K562 (cell line): ENCODE data around the gene CEP95. TPM values are rescaled to one million over a fixed set of nuclear protein-coding genes. Genes with fewer than 3 reads are reported as not detected.

Experiments
- ARHGAP35 ChIP-seq: fragments of 450-650 bp; IDR thresholded peaks from 2 replicates; pipeline ENCODE4 v1.6.1; 2018; ENCODE audit not compliant: partially characterized antibody
- ARID1B ChIP-seq: fragments of 450-650 bp; IDR thresholded peaks from 2 replicates; pipeline ENCODE4 v1.6.1; 2016; ENCODE audit warnings: antibody characterized with exemption, mild to moderate bottlenecking, inconsistent platforms
- BMI1 ChIP-seq: fragments of 150-350 bp; IDR thresholded peaks from 2 replicates; pipeline ENCODE4 v1.6.1; 2014; ENCODE audit warnings: low read length
- CEBPB ChIP-seq: fragments of 450-650 bp; IDR thresholded peaks from 2 replicates; pipeline ENCODE4 v1.6.1; 2016; ENCODE audit warnings: missing genetic modification characterization, missing compliant biosample characterization
- MTA1 ChIP-seq: fragments of 450-650 bp; IDR thresholded peaks from 2 replicates; pipeline ENCODE4 v1.6.1; 2017; ENCODE audit warnings: borderline replicate concordance
- NCOA6 ChIP-seq: fragments of 450-650 bp; IDR thresholded peaks from 2 replicates; pipeline ENCODE4 v1.6.1; 2017; ENCODE audit warnings: mild to moderate bottlenecking
- NFYB ChIP-seq: IDR thresholded peaks from 2 replicates; pipeline ENCODE4 v1.6.1; 2011; ENCODE audit warnings: mild to moderate bottlenecking, moderate library complexity; ENCODE audit not compliant: insufficient read length; ENCODE audit errors: extremely low read depth
- RNF2 ChIP-seq: sonication (generic); IDR thresholded peaks from 2 replicates; pipeline ENCODE4 v1.6.1; 2016
- SAP30 ChIP-seq: fragments of 200-600 bp; sonication (generic); IDR thresholded peaks from 2 replicates; pipeline ENCODE4 v1.6.1; 2012; ENCODE audit warnings: borderline replicate concordance, low read depth, mild to moderate bottlenecking, moderate library complexity, low read length, control low read depth, inconsistent platforms; ENCODE audit not compliant: insufficient read depth, poor library complexity, severe bottlenecking
- SREBF1 ChIP-seq: fragments of 150-350 bp; IDR thresholded peaks from 2 replicates; pipeline ENCODE4 v1.6.1; 2014; ENCODE audit warnings: antibody characterized with exemption, low read depth, low read length, borderline replicate concordance
- ZNF695 ChIP-seq: fragments of 450-650 bp; formaldehyde crosslinking; IDR thresholded peaks from 2 replicates; pipeline ENCODE4 v1.4.0; 2020; ENCODE audit warnings: mild to moderate bottlenecking, moderate library complexity
- ZNF699 ChIP-seq: fragments of 250-450 bp; sonication (Bioruptor Pico); IDR thresholded peaks from 2 replicates; pipeline ENCODE4 v1.8.0; 2021; ENCODE audit warnings: mild to moderate bottlenecking, moderate library complexity; ENCODE audit not compliant: insufficient replicate concordance
- ZNF766 ChIP-seq: fragments of 200-800 bp; sonication (Bioruptor generic); conservative IDR thresholded peaks from 2 replicates; pipeline ENCODE4 v1.6.1; 2016; ENCODE audit warnings: missing genetic modification characterization, missing compliant biosample characterization
- polyA plus RNA-seq, 8 experiments: library from polyadenylated mRNA; depleted of rRNA in 4 of 8; stranded (reverse) in 5 of 8; unstranded in 3 of 8; fragments of >200 nt; fragmentation: Nextera tagmentation in 2 of 8; fragmentation: Illumina TruSeq in 1 of 8; extraction: Ambion mirVana in 2 of 8; extraction: Trizol in 1 of 8; gene quantifications; 2 replicates each; pipeline versions ENCODE4 v1.2.1 to v1.2.3, GENCODE V29; 2011 to 2014; ENCODE audit warnings: inconsistent platforms in 1 of 8, missing spikeins in 1 of 8
- total RNA-seq, 7 experiments: library from RNA; depleted of rRNA in 6 of 7; stranded (reverse); fragments of >200 nt in 6 of 7; fragmentation: Illumina TruSeq in 2 of 7; extraction: Trizol in 2 of 7; gene quantifications; 2 replicates each; pipeline versions ENCODE4 v1.2.1 to v1.2.3, GENCODE V29; 2011 to 2021; ENCODE audit warnings: low replicate concordance in 1 of 7
- TF ChIP-seq, protein P1 (sequence below): sonication (generic); formaldehyde crosslinking; IDR thresholded peaks from 2 replicates; pipeline ENCODE4 v1.8.1; 2023; ENCODE audit warnings: mild to moderate bottlenecking, missing genetic modification reagents, moderate library complexity
- TF ChIP-seq, protein P2 (sequence below), 2 experiments: IDR thresholded peaks in 1 of 2; conservative IDR thresholded peaks in 1 of 2; 2 replicates each; pipeline ENCODE4 v1.6.1; 2016; ENCODE audit warnings: low read depth in 2 of 2, mild to moderate bottlenecking in 1 of 2, missing compliant biosample characterization in 1 of 2, missing genetic modification characterization in 1 of 2, moderate library complexity in 1 of 2
- TF ChIP-seq, protein P3 (sequence below): fragments of 200-800 bp; sonication (Bioruptor generic); IDR thresholded peaks from 2 replicates; pipeline ENCODE4 v1.6.1; 2017; ENCODE audit warnings: missing genetic modification characterization, missing compliant biosample characterization
- TF ChIP-seq, protein P4 (sequence below): fragments of 450-650 bp; IDR thresholded peaks from 2 replicates; pipeline ENCODE4 v1.6.1; 2014; ENCODE audit warnings: low read depth, mild to moderate bottlenecking, moderate library complexity, borderline replicate concordance

CEP95 gene
- total and polyA plus RNA-seq, 9 of the 15 experiments (the other 6 are each of a cell fraction or from before 2014, with no cell fraction given), result 26.7 to 80.7 (median 56.9) TPM

DNA sequence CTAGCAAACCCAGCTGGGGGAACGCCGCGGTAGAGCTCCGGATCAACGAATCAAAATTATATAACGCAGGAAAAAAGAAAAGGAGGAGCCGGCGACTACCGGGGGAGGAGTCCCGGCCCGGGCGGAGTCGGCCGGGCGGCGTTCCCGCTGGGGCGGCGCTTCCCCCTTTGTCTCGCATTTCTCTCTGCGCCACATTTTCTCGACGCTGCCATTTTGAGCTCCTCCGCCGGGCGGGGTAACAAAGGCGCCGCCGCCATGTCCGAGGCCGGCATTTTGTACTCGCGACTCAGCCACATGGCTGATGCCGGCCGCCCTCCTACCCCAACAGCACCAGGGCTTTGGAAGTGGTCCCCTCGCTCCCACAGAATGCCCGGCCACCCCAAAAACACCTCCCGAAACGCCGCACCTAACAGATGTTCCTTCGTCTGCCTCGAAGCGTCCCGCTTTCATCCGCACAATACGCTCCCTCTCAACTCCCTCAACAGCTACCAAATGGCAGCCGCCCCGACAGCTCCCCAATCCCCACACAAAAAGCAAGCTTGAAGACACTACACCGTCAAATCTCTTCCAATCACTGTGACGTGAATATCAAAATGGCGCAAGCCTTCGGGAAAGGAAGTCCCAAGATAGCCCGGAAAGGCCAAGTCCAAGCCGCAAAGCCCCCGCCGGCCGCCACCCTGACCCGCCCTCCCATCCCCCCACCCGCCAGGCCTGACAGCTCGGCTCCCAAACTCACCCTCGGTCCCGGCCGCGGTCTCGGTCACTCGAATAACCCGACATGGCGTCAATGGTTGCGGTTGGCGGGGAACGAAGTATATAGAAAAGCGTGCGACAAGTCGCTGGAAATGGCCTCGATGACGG, 1.2 kb upstream of the CEP95 start (continued):
- TF ChIP-seq, protein P1, sequence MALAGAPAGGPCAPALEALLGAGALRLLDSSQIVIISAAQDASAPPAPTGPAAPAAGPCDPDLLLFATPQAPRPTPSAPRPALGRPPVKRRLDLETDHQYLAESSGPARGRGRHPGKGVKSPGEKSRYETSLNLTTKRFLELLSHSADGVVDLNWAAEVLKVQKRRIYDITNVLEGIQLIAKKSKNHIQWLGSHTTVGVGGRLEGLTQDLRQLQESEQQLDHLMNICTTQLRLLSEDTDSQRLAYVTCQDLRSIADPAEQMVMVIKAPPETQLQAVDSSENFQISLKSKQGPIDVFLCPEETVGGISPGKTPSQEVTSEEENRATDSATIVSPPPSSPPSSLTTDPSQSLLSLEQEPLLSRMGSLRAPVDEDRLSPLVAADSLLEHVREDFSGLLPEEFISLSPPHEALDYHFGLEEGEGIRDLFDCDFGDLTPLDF (CRISPR knock-in tag), result no peak; the same call in 1 of the 2 replicates
- no peak for TF ChIP-seq NCOA6
- TF ChIP-seq ARID1B, result no peak; the same call in 1 of the 2 replicates
- TF ChIP-seq ZNF699 (CRISPR knock-in tag), result no peak
- no peak for TF ChIP-seq RNF2
- TF ChIP-seq, protein P2, sequence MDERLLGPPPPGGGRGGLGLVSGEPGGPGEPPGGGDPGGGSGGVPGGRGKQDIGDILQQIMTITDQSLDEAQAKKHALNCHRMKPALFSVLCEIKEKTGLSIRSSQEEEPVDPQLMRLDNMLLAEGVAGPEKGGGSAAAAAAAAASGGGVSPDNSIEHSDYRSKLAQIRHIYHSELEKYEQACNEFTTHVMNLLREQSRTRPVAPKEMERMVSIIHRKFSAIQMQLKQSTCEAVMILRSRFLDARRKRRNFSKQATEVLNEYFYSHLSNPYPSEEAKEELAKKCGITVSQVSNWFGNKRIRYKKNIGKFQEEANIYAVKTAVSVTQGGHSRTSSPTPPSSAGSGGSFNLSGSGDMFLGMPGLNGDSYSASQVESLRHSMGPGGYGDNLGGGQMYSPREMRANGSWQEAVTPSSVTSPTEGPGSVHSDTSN (CRISPR knock-in tag; IDR thresholded peaks at IDR 0.05; ENCODE audit: low read depth), result no peak
- TF ChIP-seq, protein P2 (tag; conservative IDR thresholded peaks at IDR 0.05; ENCODE audit: low read depth), result no peak
- no peak for TF ChIP-seq CEBPB (tag)
- TF ChIP-seq MTA1, result 0 out of 2 replicates have a peak, but pooled peaks have one; percentile 35
- TF ChIP-seq, protein P3, sequence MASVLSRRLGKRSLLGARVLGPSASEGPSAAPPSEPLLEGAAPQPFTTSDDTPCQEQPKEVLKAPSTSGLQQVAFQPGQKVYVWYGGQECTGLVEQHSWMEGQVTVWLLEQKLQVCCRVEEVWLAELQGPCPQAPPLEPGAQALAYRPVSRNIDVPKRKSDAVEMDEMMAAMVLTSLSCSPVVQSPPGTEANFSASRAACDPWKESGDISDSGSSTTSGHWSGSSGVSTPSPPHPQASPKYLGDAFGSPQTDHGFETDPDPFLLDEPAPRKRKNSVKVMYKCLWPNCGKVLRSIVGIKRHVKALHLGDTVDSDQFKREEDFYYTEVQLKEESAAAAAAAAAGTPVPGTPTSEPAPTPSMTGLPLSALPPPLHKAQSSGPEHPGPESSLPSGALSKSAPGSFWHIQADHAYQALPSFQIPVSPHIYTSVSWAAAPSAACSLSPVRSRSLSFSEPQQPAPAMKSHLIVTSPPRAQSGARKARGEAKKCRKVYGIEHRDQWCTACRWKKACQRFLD (CRISPR knock-in tag), result no peak
- TF ChIP-seq, protein P4, sequence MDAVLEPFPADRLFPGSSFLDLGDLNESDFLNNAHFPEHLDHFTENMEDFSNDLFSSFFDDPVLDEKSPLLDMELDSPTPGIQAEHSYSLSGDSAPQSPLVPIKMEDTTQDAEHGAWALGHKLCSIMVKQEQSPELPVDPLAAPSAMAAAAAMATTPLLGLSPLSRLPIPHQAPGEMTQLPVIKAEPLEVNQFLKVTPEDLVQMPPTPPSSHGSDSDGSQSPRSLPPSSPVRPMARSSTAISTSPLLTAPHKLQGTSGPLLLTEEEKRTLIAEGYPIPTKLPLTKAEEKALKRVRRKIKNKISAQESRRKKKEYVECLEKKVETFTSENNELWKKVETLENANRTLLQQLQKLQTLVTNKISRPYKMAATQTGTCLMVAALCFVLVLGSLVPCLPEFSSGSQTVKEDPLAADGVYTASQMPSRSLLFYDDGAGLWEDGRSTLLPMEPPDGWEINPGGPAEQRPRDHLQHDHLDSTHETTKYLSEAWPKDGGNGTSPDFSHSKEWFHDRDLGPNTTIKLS, result no peak; the same call in 1 of the 2 replicates
- peak; percentile 77 for TF ChIP-seq SAP30
- no peak for TF ChIP-seq ARHGAP35
- no peak for TF ChIP-seq BMI1
- TF ChIP-seq NFYB, result no peak
- TF ChIP-seq ZNF695 (CRISPR knock-in tag), result no peak
- no peak for TF ChIP-seq SREBF1
- no peak; the same call in 1 of the 2 replicates for TF ChIP-seq ZNF766 (CRISPR knock-in tag)
